HepG2 (cell line): Measurements from ENCODE around the gene SDC1. TPM values are rescaled to one million over a fixed set of nuclear protein-coding genes. Genes with fewer than 3 reads are reported as not detected.

Experiments
- ARID2 ChIP-seq: sonication (generic); formaldehyde crosslinking; IDR thresholded peaks from 2 replicates; pipeline ENCODE4 v1.8.1; 2022; ENCODE audit warnings: mild to moderate bottlenecking, missing genetic modification reagents, borderline replicate concordance
- CREM ChIP-seq, 2 experiments: sonication (generic) in 1 of 2; formaldehyde crosslinking in 1 of 2; IDR thresholded peaks; 2 replicates each; pipeline versions ENCODE4 v1.4.0 to v1.6.1; 2016 to 2020; ENCODE audit warnings: antibody characterized with exemption in 1 of 2, mild to moderate bottlenecking in 1 of 2, missing genetic modification reagents in 1 of 2
- ETV5 ChIP-seq: IDR thresholded peaks from 2 replicates; pipeline ENCODE4 v1.6.1; 2018; ENCODE audit warnings: missing biosample characterization, missing genetic modification reagents, inconsistent platforms, borderline replicate concordance
- LCORL ChIP-seq, 2 experiments: fragments of 450-650 bp in 1 of 2; sonication (generic) in 1 of 2; formaldehyde crosslinking in 1 of 2; IDR thresholded peaks; 2 replicates each; pipeline versions ENCODE4 v1.5.0 to v1.6.1; 2017 to 2020; ENCODE audit warnings: antibody characterized with exemption in 1 of 2, missing genetic modification reagents in 1 of 2
- MEIS2 ChIP-seq: sonication (generic); formaldehyde crosslinking; IDR thresholded peaks from 2 replicates; pipeline ENCODE4 v1.9.0; 2021; ENCODE audit warnings: mild to moderate bottlenecking, missing genetic modification reagents
- MTF2 ChIP-seq: sonication (generic); formaldehyde crosslinking; IDR thresholded peaks from 2 replicates; pipeline ENCODE4 v1.5.0; 2020; ENCODE audit warnings: missing genetic modification reagents, borderline replicate concordance
- NPAS2 ChIP-seq: sonication (generic); formaldehyde crosslinking; IDR thresholded peaks from 2 replicates; pipeline ENCODE4 v1.8.0; 2022; ENCODE audit warnings: mild to moderate bottlenecking, missing genetic modification reagents, borderline replicate concordance
- PTBP1 ChIP-seq: fragments of 200-400 bp; formaldehyde crosslinking; IDR thresholded peaks from 2 replicates; pipeline ENCODE4 v1.6.1; 2018; ENCODE audit warnings: low read length, low read depth; ENCODE audit not compliant: poor library complexity, severe bottlenecking
- SSRP1 ChIP-seq: IDR thresholded peaks from 2 replicates; pipeline ENCODE4 v1.6.1; 2016; ENCODE audit warnings: control low read depth
- TAF1 ChIP-seq: sonication (generic); formaldehyde crosslinking; IDR thresholded peaks from 2 replicates; pipeline ENCODE4 v1.4.0; 2020; ENCODE audit warnings: missing genetic modification reagents
- TGIF2 ChIP-seq: IDR thresholded peaks from 2 replicates; pipeline ENCODE4 v1.6.1; 2016; ENCODE audit warnings: control low read depth, missing compliant biosample characterization
- ZNF44 ChIP-seq: sonication (generic); formaldehyde crosslinking; IDR thresholded peaks from 2 replicates; pipeline ENCODE4 v1.5.1; 2020; ENCODE audit warnings: mild to moderate bottlenecking, missing genetic modification reagents
- ZNF549 ChIP-seq: sonication (generic); formaldehyde crosslinking; IDR thresholded peaks from 2 replicates; pipeline ENCODE4 v1.5.0; 2020; ENCODE audit warnings: missing genetic modification reagents
- ZNF598 ChIP-seq: sonication (generic); formaldehyde crosslinking; IDR thresholded peaks from 2 replicates; pipeline ENCODE4 v1.5.1; 2020; ENCODE audit warnings: mild to moderate bottlenecking, missing genetic modification reagents, borderline replicate concordance
- ZNF629 ChIP-seq: sonication (generic); formaldehyde crosslinking; conservative IDR thresholded peaks from 2 replicates; pipeline ENCODE4 v1.5.0; 2020; ENCODE audit warnings: missing genetic modification reagents
- ZNF776 ChIP-seq: sonication (generic); formaldehyde crosslinking; IDR thresholded peaks from 2 replicates; pipeline ENCODE4 v1.4.0; 2020; ENCODE audit warnings: mild to moderate bottlenecking, missing genetic modification reagents
- ZSCAN29 ChIP-seq: sonication (generic); formaldehyde crosslinking; conservative IDR thresholded peaks from 2 replicates; pipeline ENCODE4 v1.4.0; 2020; ENCODE audit warnings: mild to moderate bottlenecking, missing genetic modification reagents
- polyA plus RNA-seq, 8 experiments: library from polyadenylated mRNA; depleted of rRNA in 3 of 8; stranded (reverse) in 7 of 8; unstranded in 1 of 8; fragments of >200 nt; fragmentation: Illumina TruSeq in 4 of 8; extraction: Trizol in 4 of 8; gene quantifications; 2 replicates each; pipeline versions ENCODE4 v1.2.1 to v1.2.3, GENCODE V29; 2011 to 2016; ENCODE audit warnings: low read depth in 4 of 8, missing spikeins in 1 of 8, mixed read lengths in 1 of 8; ENCODE audit not compliant: insufficient read depth in 1 of 8
- total RNA-seq, 5 experiments: library from RNA; depleted of rRNA; stranded (reverse); fragments of >200 nt; fragmentation: Illumina TruSeq; extraction: Trizol; gene quantifications; 2 replicates each; pipeline ENCODE4 v1.2.3, GENCODE V29; 2016; ENCODE audit warnings: low read depth in 1 of 5
- TF ChIP-seq, protein P1 (sequence below), 2 experiments: sonication (generic) in 1 of 2; formaldehyde crosslinking in 1 of 2; IDR thresholded peaks; 2 replicates each; pipeline versions ENCODE4 v1.4.0 to v1.6.1; 2016 to 2020; ENCODE audit warnings: borderline replicate concordance in 1 of 2, low read depth in 1 of 2, mild to moderate bottlenecking in 1 of 2, missing genetic modification reagents in 1 of 2
- TF ChIP-seq, protein P2 (sequence below): sonication (generic); formaldehyde crosslinking; IDR thresholded peaks from 2 replicates; pipeline ENCODE4 v1.8.0; 2022; ENCODE audit warnings: mild to moderate bottlenecking, missing genetic modification reagents; ENCODE audit not compliant: insufficient replicate concordance
- TF ChIP-seq, protein P3 (sequence below): sonication (generic); formaldehyde crosslinking; IDR thresholded peaks from 2 replicates; pipeline ENCODE4 v1.9.0; 2021; ENCODE audit warnings: missing genetic modification reagents, borderline replicate concordance

Gene SDC1
- total and polyA plus RNA-seq, 2 of the 13 experiments (the other 11 are each of a cell fraction or from before 2014, with no cell fraction given), result 108 to 119 TPM

- TF ChIP-seq, protein P1, sequence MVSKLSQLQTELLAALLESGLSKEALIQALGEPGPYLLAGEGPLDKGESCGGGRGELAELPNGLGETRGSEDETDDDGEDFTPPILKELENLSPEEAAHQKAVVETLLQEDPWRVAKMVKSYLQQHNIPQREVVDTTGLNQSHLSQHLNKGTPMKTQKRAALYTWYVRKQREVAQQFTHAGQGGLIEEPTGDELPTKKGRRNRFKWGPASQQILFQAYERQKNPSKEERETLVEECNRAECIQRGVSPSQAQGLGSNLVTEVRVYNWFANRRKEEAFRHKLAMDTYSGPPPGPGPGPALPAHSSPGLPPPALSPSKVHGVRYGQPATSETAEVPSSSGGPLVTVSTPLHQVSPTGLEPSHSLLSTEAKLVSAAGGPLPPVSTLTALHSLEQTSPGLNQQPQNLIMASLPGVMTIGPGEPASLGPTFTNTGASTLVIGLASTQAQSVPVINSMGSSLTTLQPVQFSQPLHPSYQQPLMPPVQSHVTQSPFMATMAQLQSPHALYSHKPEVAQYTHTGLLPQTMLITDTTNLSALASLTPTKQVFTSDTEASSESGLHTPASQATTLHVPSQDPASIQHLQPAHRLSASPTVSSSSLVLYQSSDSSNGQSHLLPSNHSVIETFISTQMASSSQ (IDR thresholded peaks at IDR 0.05; ENCODE audit: low read depth), result no peak
- TF ChIP-seq, protein P1 (CRISPR knock-in tag; IDR thresholded peaks at IDR 0.05; ENCODE audit: borderline replicate concordance), result 0 out of 2 replicates have a peak, but pooled peaks have one; percentile 1
- TF ChIP-seq NPAS2 (no peak), ZNF776 (CRISPR knock-in tag) (0 out of 2 replicates have a peak, but pooled peaks have one; percentile 12), ZNF44 (CRISPR knock-in tag) (0 out of 2 replicates have a peak, but pooled peaks have one; percentile 29), LCORL (IDR thresholded peaks at IDR 0.05) (no peak), LCORL (CRISPR knock-in tag; IDR thresholded peaks at IDR 0.05) (no peak), ZNF598 (peak; percentile 36; the same call in 1 of the 2 replicates), TAF1 (CRISPR knock-in tag) (no peak; the same call in 1 of the 2 replicates), ARID2 (no peak), TGIF2 (CRISPR knock-in tag) (no peak), ZSCAN29 (CRISPR knock-in tag) (0 out of 2 replicates have a peak, but pooled peaks have one; percentile 5), ZNF629 (CRISPR knock-in tag) (peak; percentile 94), CREM (IDR thresholded peaks at IDR 0.05) (no peak), CREM (CRISPR knock-in tag; IDR thresholded peaks at IDR 0.05) (no peak), PTBP1 (no peak), MEIS2 (CRISPR knock-in tag) (no peak), ZNF549 (CRISPR knock-in tag) (no peak), MTF2 (CRISPR knock-in tag) (no peak), SSRP1 (CRISPR knock-in tag) (peak; percentile 67; the same call in 1 of the 2 replicates), ETV5 (CRISPR knock-in tag) (no peak)
- TF ChIP-seq, protein P2, sequence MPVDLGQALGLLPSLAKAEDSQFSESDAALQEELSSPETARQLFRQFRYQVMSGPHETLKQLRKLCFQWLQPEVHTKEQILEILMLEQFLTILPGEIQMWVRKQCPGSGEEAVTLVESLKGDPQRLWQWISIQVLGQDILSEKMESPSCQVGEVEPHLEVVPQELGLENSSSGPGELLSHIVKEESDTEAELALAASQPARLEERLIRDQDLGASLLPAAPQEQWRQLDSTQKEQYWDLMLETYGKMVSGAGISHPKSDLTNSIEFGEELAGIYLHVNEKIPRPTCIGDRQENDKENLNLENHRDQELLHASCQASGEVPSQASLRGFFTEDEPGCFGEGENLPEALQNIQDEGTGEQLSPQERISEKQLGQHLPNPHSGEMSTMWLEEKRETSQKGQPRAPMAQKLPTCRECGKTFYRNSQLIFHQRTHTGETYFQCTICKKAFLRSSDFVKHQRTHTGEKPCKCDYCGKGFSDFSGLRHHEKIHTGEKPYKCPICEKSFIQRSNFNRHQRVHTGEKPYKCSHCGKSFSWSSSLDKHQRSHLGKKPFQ (CRISPR knock-in tag), result no peak
- TF ChIP-seq, protein P3, sequence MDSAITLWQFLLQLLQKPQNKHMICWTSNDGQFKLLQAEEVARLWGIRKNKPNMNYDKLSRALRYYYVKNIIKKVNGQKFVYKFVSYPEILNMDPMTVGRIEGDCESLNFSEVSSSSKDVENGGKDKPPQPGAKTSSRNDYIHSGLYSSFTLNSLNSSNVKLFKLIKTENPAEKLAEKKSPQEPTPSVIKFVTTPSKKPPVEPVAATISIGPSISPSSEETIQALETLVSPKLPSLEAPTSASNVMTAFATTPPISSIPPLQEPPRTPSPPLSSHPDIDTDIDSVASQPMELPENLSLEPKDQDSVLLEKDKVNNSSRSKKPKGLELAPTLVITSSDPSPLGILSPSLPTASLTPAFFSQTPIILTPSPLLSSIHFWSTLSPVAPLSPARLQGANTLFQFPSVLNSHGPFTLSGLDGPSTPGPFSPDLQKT (CRISPR knock-in tag), result no peak
These were observed 10.3 kb downstream of the SDC1 start (continued) for GRCh38 chr2:20214566-20215182.
